IgD-negative memory B cell (primary cell): ENCODE data around the gene SLC27A5. TPM values are rescaled to one million over a fixed set of nuclear protein-coding genes. Genes with fewer than 3 reads are reported as not detected.
"Not testable (repeated sequence)": the region's sequence is repeated elsewhere in the genome, so short reads cannot be mapped to it uniquely, and the experiment has no call there.

ENCODE experiments used
- H3K27ac Mint-ChIP-seq, 3 donors: one replicate each; pipeline ENCODE4 v1.8.0; 2020 to 2022; ENCODE audit warnings: mild to moderate bottlenecking in 3 of 3, mixed read lengths in 3 of 3, moderate library complexity in 1 of 3
- H3K27me3 Mint-ChIP-seq: one replicate; pipeline ENCODE4 v1.8.0; 2021; ENCODE audit warnings: mixed read lengths
- H3K36me3 Mint-ChIP-seq: one replicate; pipeline ENCODE4 v1.8.0; 2020; ENCODE audit warnings: mild to moderate bottlenecking, mixed read lengths
- H3K4me1 Mint-ChIP-seq, 3 donors: one replicate each; pipeline ENCODE4 v1.8.0; 2020 to 2022; ENCODE audit warnings: mixed read lengths in 3 of 3, mild to moderate bottlenecking in 1 of 3
- H3K4me3 Mint-ChIP-seq, 4 donors: one replicate each; pipeline ENCODE4 v1.8.0; 2020 to 2022; ENCODE audit warnings: mild to moderate bottlenecking in 4 of 4, mixed read lengths in 4 of 4, moderate library complexity in 3 of 4
- H3K9me3 Mint-ChIP-seq, 3 donors: one replicate each; pipeline ENCODE4 v1.8.0; 2020 to 2021; ENCODE audit warnings: mixed read lengths in 3 of 3, mild to moderate bottlenecking in 1 of 3
- polyA plus RNA-seq: library from polyadenylated mRNA; unstranded; fragments of 300-500 nt; fragmentation: Illumina TruSeq; gene quantifications from one replicate; pipeline ENCODE4 v1.2.3, GENCODE V29; 2021

The SLC27A5 gene
- polyA plus RNA-seq, 1 donor from 2014 or later = 10.3 TPM

DNA sequence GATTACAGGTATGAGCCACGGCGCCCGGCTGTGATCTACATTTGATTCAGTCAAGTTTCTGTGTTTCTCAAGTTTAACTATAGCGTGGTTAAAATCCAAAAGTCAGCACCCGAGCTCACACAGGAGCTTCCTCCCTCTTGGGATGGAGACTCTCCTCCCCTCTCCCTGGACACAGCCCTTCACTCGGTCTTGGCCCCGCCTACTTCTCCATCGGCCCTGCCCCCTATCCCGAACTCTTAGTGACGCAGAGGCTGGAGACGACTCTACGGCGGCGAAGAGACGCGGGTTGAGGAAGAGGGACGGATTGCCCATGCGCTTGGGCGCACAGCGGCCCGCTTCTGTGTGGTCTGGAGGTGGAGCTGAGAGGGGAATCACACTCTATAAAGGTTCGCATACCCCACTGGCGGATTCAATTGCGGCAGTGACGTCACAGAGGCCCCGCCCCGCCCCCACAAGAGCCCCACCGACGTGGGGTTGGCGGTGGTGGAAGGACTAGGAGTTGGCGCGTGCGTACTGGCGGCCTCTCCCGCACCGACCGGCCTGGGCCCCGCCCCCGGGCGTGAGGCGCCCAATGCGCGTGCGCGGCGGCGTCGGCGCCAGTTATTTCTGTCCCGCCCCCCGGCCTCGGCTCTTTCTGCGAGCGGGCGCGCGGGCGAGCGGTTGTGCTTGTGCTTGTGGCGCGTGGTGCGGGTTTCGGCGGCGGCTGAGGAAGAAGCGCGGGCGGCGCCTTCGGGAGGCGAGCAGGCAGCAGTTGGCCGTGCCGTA, 32.2 kb upstream of the SLC27A5 start, which contains the start of gene TRIM28:
TSS of gene TRIM28 (plus strand) at position 239 of the 765 bp plus-strand sequence. CDS start 694 bp downstream, outside the sequence.
- Mint-ChIP-seq H3K27ac (peak within 1 kb of the TSS; percentile 98 to 100 (median 99)), H3K4me1 (peaks cover 19 to 25% (median 20%) of the 10 kb centered on the region in 3 donors), H3K36me3 (peaks cover 7% of the 10 kb centered on the region), H3K27me3 (peaks cover 4% of the 10 kb centered on the region), H3K9me3 (no peaks in the 10 kb centered on the region), H3K4me3 (peak within 1 kb of the TSS; percentile 96 to 99 (median 98))

DNA sequence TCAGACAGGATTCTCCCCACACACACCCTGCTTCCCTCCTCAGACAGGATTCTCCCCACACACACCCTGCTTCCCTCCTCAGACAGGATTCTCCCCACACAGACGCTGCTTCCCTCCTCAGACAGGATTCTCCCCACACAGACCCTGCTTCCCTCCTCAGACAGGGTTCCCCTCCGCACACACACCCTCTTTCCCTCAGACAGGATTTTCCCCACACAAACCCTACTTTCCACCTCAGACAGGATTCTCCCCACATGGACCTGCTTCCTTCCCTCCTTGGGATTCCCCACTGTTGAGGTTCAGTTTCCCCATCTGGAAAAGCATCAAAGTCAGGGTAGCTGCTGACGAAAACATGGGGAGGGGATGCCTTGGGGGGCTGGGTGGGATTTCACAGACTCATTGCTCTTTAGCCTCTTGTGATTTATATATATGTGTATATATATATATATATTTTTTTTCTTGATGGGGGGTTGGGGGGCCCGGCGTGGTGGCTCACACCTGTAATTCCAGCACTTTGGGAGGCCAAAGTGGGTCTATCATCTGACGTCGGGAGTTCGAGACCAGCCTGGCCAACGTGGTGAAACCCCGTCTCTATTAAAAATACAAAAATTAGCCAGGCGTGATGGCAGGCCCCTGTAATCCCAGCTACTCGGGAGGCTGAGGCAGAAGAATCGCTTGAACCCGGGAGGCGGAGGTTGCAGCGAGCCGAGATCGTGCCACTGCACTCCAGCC, 31.0 kb upstream of the SLC27A5 start:
- H3K27ac Mint-ChIP-seq, H3K36me3 Mint-ChIP-seq, H3K9me3 Mint-ChIP-seq, H3K27me3 Mint-ChIP-seq: not testable (repeated sequence)
- H3K4me1 Mint-ChIP-seq = peaks cover 22 to 25% (median 24%) of the 10 kb centered on the region in 3 donors
- peak overlapping the region in 3 of 4 donors; percentile 8 to 79 (median 43) for H3K4me3 Mint-ChIP-seq

DNA sequence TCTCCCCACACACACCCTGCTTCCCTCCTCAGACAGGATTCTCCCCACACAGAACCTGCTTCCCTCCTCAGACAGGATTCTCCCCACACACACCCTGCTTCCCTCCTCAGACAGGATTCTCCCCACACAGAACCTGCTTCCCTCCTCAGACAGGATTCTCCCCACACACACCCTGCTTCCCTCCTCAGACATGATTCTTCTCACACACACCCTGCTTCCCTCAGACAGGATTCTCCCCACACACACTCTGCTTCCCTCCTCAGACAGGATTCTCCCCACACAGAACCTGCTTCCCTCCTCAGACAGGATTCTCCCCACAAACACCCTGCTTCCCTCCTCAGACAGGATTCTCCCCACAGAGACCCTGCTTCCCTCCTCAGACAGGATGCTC, 27.4 kb upstream of the SLC27A5 start:
- peak overlapping the region in 1 of 3 donors; percentile 10 for H3K27ac Mint-ChIP-seq
- peaks cover 7 to 15% (median 9%) of the 10 kb centered on the region in 3 donors for H3K4me1 Mint-ChIP-seq
- peak overlapping the region in 1 of 4 donors; percentile 68 for H3K4me3 Mint-ChIP-seq
- not testable (repeated sequence) for H3K36me3 Mint-ChIP-seq, H3K9me3 Mint-ChIP-seq
- H3K27me3 Mint-ChIP-seq = peaks cover 16% of the 10 kb centered on the region

DNA sequence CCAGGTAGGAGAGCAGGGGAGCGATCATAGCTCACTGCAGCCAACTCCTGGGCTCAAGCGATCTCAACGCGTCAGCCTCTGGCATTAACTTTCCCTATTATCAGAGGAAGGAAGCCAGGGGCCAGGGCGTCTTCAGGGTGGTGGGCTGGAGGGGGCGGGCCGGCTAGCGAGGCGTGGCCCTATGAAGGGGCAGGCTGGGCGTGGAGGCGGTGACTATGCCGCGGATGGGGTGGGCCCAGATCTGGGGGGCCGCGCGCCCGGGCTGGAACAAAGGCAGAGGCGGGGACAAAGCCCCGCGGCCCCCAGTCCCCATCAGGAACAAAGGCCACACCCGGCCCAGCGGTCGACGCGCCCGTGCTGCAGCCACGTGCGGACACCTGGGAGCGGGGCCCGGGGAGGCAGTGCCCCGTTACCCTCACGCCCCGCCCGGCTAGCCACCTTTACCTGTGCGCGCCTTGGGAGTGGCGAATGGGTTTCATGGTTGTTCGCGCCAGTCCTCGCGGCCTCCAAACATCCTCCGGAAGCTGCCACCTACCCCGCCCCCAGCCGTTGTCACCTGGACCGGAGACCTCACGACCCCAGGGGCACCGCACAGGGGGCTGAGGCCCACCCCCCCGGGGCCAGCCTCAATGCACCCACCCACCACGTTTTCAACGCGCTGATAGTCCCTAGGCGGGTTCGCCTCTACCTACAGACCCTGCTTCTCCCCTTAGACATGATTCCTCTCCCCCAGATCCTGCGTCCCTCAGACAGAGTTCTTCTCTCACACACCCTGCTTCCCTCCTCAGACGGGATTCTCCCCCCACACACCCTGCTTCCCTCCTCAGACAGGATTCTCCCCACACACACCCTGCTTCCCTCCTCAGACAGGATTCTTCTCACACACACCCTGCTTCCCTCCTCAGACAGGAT, 26.7 kb upstream of the SLC27A5 start:
- peaks cover 15% of the 10 kb centered on the region for H3K27me3 Mint-ChIP-seq
- H3K9me3 Mint-ChIP-seq = no peaks in the 10 kb centered on the region
- peaks cover under 1 to 13% (median 4%) of the 10 kb centered on the region in 3 donors for H3K4me1 Mint-ChIP-seq
- peaks cover 2% of the 10 kb centered on the region for H3K36me3 Mint-ChIP-seq
- peak overlapping the region in 1 of 3 donors; percentile 10 for H3K27ac Mint-ChIP-seq
- H3K4me3 Mint-ChIP-seq = peak overlapping the region; percentile 41 to 87 (median 64)

DNA sequence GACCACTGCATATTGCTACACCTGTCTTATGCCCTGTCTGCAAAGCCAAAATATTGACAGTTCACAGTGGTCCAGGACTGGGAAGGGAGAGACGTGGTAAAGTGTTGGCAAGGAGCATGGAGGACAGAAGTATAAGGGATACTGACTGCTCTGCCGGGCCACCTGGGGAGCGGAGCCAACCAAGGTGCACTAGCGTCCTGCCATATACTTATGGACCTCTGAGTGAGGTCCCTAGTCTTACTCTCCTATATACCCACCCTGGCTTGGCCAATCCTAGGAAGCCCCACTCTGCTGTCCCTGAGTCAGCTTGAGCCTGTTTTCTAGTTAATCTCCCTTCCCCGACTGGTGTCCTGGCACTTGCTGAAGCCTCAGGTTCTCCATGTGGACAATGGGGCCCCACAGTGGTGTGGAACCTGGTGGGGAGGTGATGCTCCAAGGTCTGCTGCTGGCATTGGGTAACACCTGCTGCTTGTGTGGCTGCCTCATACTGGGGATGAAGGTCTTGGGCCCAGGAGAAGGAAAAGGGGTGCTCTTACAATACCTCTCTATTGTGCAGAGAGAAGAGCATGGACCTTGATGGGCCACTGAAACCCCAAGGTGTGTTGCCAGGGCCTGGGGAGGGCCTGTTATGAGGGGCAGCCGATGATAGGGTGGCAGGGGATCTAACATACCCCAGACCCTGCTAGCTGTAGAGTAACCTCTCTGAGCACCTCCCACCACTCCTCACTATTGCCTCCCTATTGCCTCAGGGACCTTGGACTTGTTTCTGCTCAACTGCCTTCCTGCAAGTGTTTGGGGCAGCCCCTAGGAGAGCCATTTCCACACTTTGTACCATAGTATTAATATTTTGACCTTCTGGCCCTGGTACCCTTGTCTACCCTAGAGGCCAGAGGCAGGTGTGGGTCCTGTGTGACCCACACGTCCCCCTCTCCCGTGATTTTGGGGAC, 25.3 kb upstream of the SLC27A5 start:
- H3K27me3 Mint-ChIP-seq = peaks cover 17% of the 10 kb centered on the region
- H3K9me3 Mint-ChIP-seq = no peaks in the 10 kb centered on the region
- peaks cover 0 to 14% (median 2%) of the 10 kb centered on the region in 3 donors for H3K4me1 Mint-ChIP-seq
- H3K27ac Mint-ChIP-seq = peak overlapping the region in 1 of 3 donors; percentile 28
- no peaks in the 10 kb centered on the region for H3K36me3 Mint-ChIP-seq
- H3K4me3 Mint-ChIP-seq = peak overlapping the region; percentile 41 to 87 (median 58)

DNA sequence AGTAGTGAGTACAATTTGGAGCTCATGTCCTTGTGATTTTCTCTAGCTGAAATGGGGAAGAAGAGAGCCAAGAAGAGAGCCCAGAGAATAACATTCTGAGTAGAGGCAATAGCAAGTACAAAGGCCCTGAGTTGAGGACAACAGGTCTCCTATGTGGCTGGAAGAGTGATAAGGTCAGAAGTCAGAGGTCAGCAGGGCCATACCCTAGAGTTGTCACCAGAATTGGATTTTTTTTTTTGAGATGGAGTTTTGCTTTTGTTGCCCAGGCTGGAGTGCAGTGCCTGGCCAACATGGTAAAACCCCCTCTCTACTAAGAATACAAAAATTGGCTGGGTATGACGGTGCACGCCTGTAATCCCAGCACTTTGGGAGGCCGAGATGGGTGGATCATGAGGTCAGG, 24.1 kb upstream of the SLC27A5 start:
- Mint-ChIP-seq H3K36me3 (no peaks in the 10 kb centered on the region), H3K27me3 (peaks cover 17% of the 10 kb centered on the region), H3K27ac (no peak overlapping the region), H3K4me1 (peaks cover 8 to 23% (median 10%) of the 10 kb centered on the region in 3 donors), H3K4me3 (no peak overlapping the region), H3K9me3 (no peaks in the 10 kb centered on the region)

DNA sequence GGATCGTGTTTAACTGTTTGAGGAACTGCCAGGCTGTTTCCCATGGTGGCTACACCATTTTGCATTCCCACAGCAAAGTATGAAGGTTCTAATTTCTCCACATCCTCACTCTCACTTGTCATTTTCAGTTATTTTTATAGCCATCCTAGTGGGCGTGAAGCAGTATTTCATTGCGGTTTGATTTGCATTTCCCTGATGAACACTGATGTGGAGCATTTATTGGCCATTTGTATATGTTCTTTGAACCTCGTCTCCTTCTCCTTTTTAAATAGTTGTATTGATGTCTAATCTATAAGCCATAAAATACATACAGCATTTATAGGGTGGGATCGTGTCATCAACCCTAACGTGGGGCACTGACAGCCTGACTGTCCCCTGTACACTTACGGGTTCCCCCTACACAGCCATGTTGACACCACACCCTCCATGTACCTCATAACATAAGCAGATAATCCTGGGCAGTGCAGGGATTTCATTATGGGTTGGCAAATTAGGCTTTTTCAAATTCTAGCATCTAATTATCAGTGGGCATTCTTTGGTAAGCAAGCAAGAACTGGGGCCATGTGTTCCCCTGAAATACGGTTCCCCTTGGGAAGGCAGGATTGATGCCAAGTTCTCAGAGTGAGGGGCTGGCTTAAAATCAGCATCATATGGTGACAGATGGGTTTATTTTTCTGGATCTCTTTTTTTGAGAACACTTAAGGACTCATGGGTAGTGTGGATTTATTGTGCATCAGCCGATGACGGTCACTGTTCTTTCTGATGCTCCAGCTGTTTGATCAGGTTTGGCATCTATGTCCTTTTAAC, 19.4 kb upstream of the SLC27A5 start:
- peak overlapping the region in 3 of 4 donors; percentile 37 to 65 (median 38) for H3K4me3 Mint-ChIP-seq
- H3K4me1 Mint-ChIP-seq = peaks cover 9 to 20% (median 10%) of the 10 kb centered on the region in 3 donors
- H3K36me3 Mint-ChIP-seq = peaks cover 2% of the 10 kb centered on the region
- no peaks in the 10 kb centered on the region for H3K9me3 Mint-ChIP-seq
- peaks cover 5% of the 10 kb centered on the region for H3K27me3 Mint-ChIP-seq
- H3K27ac Mint-ChIP-seq = no peak overlapping the region

DNA sequence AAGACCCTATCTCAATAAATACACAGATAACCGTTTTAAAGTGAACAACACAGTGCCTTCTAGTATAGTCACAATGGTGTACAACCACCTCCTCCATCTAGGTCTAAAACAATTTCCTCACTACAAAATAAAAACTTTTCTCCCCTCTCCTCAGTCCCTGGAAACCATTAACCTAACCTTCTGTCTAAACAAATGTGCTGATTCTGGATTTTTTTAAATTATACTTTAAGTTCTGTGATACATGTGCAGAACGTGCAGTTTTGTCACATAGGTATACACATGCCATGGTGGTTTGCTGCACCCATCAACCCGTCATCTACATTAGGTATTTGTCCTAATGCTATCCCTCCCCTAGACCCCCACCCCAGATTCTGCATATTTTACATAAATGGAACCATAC, 17.6 kb upstream of the SLC27A5 start:
- H3K27me3 Mint-ChIP-seq = peaks cover 5% of the 10 kb centered on the region
- H3K4me3 Mint-ChIP-seq = no peak overlapping the region
- H3K27ac Mint-ChIP-seq = no peak overlapping the region
- H3K36me3 Mint-ChIP-seq = peaks cover 2% of the 10 kb centered on the region
- no peaks in the 10 kb centered on the region for H3K9me3 Mint-ChIP-seq
- H3K4me1 Mint-ChIP-seq = peaks cover 9 to 17% (median 10%) of the 10 kb centered on the region in 3 donors

DNA sequence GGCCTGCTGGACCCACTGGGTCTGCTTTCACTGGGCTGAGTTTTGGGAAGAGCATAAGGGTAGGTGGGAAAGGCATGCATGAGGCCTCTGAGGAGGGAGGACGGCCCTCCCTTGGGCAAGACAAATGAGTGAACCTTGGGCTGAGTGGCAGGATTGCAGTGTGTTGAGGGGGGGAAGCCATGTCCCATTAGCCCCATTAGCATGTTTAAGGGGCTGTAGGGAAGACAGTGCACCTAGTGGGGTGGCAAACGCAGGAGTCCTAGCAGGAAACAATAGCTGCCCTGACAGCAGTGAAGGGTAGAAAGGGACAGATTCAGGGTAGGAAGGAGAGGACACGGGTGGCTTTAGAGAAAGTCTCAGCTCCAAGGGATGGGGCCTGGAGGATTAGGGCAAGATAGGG, 10.9 kb upstream of the SLC27A5 start:
- H3K9me3 Mint-ChIP-seq = peaks cover 0 to 2% (median 0%) of the 10 kb centered on the region in 3 donors
- H3K4me1 Mint-ChIP-seq = peaks cover 17 to 20% (median 17%) of the 10 kb centered on the region in 3 donors
- peaks cover 2% of the 10 kb centered on the region for H3K27me3 Mint-ChIP-seq
- H3K4me3 Mint-ChIP-seq = peak overlapping the region in 1 of 4 donors; percentile 68
- peaks cover 2% of the 10 kb centered on the region for H3K36me3 Mint-ChIP-seq
- H3K27ac Mint-ChIP-seq = peak overlapping the region in 2 of 3 donors; percentile 50 to 77

DNA sequence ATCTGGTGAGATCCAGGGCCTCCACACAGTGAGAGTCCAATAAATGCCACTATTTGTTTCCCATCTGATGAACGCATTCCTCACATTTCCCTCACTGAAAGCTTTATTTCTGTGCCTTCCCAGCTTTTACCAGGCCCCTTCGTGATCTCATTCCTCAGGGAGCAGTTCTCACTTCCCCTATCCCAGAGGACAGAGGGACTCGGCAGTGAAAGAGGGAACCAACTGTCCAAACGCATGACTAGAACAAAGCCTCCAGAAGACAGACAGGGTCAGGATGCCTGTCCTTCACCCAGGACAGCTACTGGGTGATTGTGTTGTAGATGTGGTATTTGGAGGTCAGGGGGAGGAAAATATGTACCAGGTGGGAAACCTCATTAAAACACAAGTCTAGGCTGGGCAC, 9.9 kb upstream of the SLC27A5 start:
- Mint-ChIP-seq H3K36me3 (no peaks in the 10 kb centered on the region), H3K4me1 (peaks cover 17 to 20% (median 17%) of the 10 kb centered on the region in 3 donors), H3K27me3 (peaks cover 2% of the 10 kb centered on the region), H3K9me3 (peaks cover 0 to 2% (median 0%) of the 10 kb centered on the region in 3 donors), H3K27ac (peak overlapping the region in 1 of 3 donors; percentile 57), H3K4me3 (peak overlapping the region in 3 of 4 donors; percentile 39 to 69 (median 52))

DNA sequence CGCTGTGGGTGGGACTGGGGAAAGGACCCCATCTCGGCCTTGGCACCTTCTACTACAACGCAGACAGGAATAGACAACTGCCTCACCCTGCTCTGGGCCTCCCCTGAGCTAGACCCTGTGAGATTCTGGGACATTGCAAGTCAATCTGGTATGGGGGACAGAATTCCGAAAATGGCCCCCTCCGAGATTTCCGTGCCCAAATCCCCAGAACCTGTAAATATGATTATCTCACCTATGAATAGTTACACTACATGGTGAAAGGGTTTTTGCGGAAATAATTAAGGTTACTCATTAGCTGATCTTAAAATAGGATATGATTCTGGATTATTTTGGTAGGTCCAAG, 8.4 kb upstream of the SLC27A5 start:
- no peaks in the 10 kb centered on the region for H3K36me3 Mint-ChIP-seq
- peak overlapping the region; percentile 97 to 98 (median 97) for H3K27ac Mint-ChIP-seq
- peaks cover 20 to 23% (median 22%) of the 10 kb centered on the region in 3 donors for H3K4me1 Mint-ChIP-seq
- H3K9me3 Mint-ChIP-seq = peaks cover 0 to 2% (median 0%) of the 10 kb centered on the region in 3 donors
- peaks cover 2% of the 10 kb centered on the region for H3K27me3 Mint-ChIP-seq
- H3K4me3 Mint-ChIP-seq = peak overlapping the region; percentile 95 to 99 (median 98)

DNA sequence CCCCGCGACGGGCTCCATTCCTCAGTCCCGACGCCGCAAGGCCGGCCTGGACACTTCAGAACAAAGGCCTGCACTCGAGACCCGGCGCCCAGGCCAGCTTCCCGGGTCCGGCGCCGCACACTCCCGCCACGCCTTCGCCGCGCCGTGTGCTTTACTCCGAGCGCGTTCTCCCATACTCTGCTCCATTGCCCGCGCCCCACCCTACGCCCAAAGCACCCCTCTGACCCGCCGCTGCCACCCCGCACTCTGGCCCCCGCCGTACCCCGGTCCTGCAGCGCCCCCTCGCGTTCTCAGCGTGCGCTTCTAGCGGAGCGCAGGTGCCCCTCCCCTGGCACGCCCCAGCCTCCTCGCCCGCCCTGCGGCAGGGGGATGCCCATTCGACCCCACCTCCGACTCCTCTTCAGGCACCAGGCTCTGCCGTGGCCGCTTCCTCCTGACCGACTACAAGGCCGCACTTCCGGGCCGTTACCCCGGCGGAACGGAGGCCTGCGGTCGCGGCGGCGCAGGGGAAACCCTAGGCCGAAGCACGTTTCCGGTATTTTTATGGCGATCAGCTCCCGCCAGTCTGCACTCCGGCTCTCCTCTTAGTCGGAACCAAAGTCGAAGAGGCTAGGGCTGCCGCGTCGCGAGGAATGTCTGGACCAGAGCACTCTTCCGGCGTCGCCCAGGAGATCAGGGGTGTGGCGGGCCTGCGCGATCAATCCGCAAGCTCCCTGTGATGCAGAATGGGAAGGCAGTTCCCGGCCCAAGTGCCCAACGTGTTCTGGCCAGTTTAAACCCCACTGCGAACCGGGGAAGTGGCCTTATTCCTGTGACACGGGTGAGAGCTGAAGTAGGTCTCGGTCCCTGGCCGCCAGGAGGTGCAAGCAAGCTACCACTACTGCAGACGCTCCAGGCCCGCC, 7.8 kb upstream of the SLC27A5 start, which contains the start of gene ZBTB45:
TSS of gene ZBTB45 (minus strand) at position 456 of the 902 bp plus-strand sequence. CDS start 2,137 bp downstream, outside the sequence.
- Mint-ChIP-seq H3K27me3 (peaks cover 2% of the 10 kb centered on the region), H3K9me3 (peaks cover 0 to 2% (median 0%) of the 10 kb centered on the region in 3 donors), H3K27ac (peak within 1 kb of the TSS; percentile 97 to 98 (median 97)), H3K36me3 (peaks cover 3% of the 10 kb centered on the region), H3K4me1 (peaks cover 20 to 26% (median 23%) of the 10 kb centered on the region in 3 donors), H3K4me3 (peak within 1 kb of the TSS; percentile 95 to 99 (median 98))
